ENCODE data around the gene AGAP5. TPM values are rescaled to one million over a fixed set of nuclear protein-coding genes. Genes with fewer than 3 reads are reported as not detected.

Gene AGAP5
- total RNA-seq, 1 donor from 2014 or later, result 1.1 TPM

DNA sequence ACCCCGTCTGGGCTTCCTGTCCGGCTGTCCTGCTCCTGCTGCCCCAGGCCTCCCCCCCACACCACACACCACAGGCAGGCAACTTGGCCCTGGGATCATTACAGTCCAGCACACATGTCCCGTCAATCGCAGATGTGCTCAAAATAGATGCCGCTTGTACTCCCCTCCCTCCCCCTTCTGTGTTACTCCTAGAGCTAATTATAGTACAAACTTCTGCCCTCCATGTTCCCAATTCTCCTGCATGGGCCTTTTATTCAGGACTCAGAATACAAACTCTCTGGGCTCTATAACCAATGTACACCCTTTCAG, 42.0 kb downstream of the AGAP5 start, which contains the start of gene SYNPO2L:
TSS of gene SYNPO2L (minus strand) at position 40 of the 309 bp plus-strand sequence. CDS start 107 bp downstream, outside the sequence.
- DNase-seq (ENCODE audit: low read depth, low spot score), result no peak

DNA sequence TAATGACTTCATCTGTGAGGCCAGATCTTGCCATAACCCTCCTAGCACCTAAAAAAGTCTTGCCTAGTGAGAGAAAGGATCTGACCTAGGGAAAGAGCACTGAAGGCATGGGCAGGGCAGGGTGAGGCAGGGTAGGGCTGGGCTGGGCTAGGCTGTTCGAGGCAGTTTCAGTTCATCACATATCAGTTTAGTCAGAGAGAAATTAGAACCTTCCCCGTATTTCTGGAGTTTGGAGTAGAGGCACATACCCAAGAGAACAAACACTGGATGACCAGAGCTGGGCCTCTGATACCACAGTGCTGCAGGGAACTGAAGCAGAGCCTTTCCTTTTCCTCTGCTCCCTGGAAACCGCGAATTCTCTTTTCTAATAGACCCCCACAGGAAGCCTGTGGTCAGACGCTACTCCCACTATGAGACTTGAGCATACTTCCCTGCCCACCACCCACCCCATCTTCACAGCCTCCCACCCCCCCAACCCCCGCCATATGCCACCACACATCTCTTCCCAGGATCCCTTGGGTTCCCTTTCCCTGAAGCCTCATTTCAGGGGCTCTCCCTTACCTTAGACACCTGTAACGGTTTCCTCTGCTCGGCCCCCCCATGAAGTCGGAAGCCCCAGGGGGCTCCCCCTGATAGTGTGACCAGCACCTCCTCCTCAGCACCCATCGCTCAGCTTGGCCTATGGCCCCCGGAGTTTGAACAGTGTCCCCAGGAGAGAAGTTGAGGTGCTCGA, 42.5 kb downstream of the AGAP5 start:
- no peak for DNase-seq (ENCODE audit: low read depth, low spot score)

DNA sequence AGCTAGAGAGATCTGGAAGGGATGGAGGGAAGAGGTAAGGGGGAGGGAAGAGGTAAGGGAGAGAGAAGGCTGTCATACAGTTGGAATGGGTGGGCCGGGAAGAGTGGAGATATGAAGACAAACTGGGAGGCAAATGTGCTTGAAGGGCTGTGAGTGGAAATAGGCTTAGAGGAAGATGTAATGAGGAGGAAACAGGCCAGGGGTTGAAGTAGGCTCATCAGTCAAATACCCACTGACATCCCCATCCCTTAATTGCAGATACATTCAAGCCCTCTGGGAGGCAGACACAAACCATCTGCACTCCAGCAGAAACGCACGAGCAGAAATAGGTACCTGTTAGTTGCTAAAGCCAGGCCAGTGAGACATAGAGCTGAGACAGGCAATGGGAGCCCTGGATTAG, 44.2 kb downstream of the AGAP5 start:
- no peak for DNase-seq (ENCODE audit: low read depth, low spot score)

DNA sequence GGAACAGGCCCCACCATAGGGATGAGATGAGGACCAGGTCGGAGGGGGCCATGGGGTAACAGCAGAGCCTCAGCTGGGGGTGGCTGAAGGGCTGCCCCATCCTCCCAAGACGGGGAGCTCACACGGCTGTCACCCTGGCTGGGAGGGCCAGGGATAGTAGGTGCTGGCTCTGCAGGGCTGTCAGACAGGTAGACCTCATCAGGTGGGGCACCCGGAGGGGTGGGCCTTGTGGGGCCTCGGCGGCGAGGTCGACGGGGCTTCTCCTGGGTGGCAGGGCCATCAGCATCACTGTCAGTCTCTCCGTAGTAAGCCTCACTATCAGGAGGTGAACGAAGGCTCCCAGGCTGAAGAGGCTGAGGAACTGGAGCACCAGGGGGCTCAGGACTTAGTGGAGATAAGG, 44.7 kb downstream of the AGAP5 start:
- DNase-seq (ENCODE audit: low read depth, low spot score), result no peak

DNA sequence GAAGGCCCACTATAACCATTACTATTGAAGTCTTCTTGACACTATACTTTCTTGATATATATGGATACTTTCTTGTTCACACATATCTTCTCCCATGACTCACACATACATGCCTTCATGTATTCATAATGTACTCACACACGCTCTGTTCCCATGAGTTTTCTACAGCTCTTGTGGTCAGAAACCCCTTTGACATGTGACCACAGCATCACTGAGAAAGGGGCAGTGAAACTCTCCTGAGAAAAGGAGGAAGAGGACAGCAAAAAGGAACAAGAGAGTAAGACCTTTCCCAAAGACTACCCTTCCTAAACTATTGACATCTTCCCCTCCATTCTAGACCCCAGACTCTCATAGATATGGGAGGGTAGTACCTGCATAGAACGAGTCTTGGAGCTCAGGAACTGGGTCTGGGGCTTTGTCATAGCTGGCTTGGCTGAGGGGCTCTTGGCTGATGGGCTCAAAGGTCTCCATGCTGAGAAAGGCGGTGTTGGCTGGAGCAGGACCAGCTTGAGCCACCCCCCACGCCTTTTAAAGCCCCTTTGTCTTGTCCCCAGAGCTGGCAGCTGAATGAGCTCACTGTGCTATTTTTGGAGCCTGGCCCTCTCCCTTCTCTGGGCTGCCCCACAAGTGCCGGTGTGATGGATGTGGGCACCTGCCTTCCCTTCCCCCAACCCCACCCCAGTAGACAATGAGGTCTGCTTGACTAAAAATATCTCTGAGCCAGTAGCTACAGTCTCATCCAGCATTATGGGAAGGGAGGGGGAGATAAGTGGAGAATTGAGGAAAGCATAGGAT, 47.2 kb downstream of the AGAP5 start:
- no peak for DNase-seq (ENCODE audit: low read depth, low spot score)

DNA sequence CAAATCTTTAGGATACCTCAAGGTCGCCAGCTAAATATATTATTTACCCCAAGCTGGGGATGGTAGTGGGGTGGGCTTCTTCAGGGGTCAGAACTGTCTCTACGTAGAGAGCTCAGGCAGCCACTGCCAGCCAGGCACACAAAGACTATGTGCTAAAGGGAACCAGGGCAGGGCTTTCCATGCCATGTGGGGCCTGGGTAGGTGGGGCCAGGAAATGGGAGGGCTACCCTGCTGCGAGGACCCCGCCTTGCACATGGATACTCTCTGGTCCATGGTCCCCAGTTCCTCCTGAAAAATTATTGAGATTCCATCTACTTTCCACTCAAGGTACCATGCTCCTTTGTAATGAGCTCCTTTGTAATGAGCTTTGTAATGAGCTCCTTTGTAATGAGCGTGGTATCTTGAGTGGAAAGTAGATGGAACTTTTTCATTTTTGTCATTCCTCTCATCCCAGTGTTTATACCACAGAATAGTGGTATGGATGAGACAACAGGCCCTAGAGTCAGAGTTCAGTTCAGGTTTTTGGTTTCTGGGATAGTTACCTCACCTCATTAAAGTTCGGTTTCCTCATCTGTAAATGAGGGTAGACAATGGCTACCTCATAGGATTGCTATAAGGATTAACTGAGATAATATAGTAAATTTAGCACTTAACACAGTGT, 47.9 kb downstream of the AGAP5 start:
- DNase-seq (ENCODE audit: low read depth, low spot score), result no peak

DNA sequence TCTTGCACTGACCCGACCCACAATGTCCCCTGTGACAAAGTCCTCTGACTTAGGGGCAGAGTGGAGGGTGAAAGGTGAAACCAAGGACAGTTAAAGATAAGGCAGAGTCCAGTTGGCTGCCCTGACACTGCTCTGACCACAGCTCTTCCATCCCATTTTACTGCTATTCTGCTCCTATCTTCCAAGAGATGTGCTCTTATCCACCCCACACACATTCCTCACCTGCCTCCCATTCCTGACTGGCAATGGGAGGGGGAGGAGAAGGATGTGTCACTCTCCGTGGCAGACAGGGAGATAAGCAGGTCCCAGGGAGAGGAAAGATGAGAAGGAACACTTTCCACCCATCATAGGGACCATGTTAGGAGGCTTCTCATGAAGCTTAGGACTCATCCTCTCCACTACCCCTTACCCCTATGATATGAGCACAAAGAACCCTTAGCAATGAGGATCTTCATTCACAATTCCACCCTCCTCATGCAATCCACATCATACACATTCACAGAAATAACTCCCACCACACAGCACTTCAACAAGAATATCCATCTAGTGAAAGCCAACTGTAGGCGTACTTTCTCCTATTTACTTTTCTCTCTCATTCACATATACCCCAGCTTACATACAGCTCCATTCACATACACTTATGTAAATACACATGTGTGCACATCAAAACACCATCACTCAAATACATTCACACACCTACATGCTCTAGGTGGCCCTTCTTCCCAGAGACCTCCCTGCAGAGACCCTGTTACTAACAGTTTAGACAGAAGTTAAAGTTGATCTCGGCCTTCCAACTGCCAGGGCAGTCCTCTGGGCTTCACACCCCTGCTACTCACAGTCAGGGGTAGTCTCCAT, 48.7 kb downstream of the AGAP5 start:
- DNase-seq (ENCODE audit: low read depth, low spot score), result no peak

DNA sequence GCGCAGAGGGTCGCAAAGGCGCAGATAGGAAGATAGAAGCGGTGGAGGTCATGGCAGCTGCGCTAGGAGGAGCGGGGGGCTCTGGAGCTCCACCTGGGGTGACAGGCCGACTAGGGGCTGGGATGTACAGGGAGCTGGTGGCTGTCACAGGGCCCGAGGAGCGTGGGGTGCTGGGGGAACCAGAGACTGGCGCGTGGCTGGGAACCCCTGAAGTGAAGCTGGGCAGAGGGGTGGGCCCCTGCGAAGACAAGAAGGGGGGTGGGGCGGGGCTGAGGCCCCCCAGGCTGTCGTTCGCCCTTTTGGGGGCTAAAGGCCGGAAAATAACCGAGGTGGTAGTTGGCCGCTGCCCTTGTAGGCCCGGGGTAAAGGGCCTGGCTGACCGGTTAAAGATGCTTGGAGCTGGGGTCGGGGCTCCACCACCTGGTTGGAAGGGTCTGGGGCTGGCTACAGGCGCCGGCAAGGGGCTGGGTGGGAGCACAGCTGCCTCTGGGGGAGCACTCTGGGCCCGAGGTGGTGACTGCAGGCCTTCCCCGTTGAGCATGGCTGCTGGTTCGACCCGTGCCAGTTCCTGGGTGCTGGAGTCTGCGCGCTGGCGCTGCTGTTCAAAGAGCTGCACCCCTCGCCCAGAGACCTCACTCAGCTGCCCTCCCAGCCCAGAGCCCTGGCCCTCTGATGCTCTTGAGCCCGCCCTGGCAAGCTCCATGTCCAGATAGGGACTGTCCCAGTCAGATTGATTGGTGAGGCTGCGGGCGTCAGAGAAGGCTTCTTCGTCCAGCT, 49.8 kb downstream of the AGAP5 start:
- no peak for DNase-seq (ENCODE audit: low read depth, low spot score)

DNA sequence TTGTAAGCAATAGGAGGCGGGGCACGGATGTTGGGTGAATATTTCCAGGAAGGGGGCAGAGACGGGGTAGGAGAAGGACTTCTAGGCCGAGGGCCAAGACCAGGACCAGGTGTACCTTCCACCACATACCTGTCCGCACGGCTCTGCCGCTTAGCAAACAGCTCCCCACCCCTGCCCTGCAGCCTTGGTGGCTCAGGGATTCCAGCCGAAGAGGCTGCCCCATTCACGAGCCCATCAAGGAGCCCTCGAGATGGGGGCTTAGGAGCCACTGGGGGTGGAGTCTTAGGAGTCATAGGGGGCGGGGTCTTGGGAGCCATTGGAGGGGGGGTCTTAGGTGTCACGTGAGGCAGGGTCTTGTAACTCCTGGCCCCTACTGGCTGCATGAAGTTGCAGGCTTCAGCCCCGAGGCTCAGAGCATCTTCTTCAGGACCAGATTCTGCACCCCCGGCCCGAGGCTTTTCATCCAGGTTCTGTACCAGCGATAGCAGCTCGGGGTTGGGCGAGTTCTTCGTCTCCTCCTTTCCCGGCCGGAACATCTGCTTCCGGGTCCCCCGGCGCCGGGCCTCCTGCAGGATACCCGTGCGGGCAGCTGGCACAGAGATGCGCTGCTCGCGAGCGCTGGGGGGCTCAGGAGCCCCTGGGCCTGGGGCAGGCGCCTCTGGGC, 50.6 kb downstream of the AGAP5 start:
- DNase-seq (ENCODE audit: low read depth, low spot score), result no peak

DNA sequence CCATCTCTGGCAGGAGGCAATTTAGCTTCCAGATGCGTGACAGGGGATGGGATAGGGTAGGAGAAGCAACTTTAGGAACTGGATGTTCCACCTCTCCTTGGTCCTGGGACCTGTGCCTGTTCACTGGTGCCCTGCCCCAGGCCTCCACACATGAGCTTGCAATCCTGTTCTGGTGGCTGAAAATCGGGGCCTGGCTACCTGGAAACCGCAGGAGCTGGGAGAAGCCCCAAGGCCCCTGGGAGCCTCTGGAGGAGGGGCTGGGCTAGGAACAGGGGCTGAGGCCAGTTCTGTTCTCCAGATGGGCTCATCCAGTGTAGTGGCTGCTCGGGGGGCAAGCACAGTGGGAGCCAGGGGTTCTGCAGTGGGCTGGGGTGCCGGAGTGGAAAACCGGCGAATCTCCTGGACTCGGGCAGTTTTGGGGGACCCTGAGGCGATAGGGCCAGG, 51.3 kb downstream of the AGAP5 start:
- DNase-seq (ENCODE audit: low read depth, low spot score), result no peak

DNA sequence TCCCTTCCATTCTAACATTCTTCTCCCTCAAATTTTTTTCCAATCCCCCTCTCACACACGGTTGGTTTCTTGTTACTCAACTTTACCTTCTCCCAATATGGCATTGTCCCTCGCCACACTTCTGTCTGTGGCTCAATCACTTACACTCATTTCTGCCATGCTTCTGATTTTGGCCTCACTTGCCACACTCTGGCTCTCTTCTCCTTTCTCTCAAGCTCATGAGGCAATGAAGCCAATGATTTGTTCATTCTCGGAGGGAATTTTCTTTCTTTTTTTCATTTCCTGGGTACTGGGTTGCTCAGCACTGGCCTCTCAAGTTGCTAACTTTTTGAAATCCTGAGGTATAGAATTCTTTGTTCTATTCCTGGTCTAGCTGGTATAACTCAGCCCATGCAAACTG, 52.7 kb downstream of the AGAP5 start:
- DNase-seq (ENCODE audit: low read depth, low spot score), result no peak

DNA sequence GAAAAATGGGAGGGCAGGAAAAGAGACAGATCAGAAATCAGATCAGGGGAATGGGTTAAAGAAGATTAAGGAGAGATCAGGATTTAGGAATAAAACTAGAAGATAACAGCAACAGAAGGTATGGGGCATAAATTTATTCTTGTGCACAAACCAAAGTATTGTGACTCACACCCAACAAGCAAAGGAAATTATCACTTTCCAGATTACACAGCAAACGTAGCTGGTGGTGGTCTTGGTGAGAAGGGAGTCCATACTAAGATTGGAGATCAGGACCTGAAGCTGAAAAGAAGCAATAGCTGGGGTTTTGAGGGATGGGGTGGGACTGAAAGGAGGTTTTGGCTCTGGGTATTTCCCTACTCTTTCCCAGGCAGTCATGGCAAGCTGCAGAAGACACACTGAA, 53.1 kb downstream of the AGAP5 start:
- no peak for DNase-seq (ENCODE audit: low read depth, low spot score)

DNA sequence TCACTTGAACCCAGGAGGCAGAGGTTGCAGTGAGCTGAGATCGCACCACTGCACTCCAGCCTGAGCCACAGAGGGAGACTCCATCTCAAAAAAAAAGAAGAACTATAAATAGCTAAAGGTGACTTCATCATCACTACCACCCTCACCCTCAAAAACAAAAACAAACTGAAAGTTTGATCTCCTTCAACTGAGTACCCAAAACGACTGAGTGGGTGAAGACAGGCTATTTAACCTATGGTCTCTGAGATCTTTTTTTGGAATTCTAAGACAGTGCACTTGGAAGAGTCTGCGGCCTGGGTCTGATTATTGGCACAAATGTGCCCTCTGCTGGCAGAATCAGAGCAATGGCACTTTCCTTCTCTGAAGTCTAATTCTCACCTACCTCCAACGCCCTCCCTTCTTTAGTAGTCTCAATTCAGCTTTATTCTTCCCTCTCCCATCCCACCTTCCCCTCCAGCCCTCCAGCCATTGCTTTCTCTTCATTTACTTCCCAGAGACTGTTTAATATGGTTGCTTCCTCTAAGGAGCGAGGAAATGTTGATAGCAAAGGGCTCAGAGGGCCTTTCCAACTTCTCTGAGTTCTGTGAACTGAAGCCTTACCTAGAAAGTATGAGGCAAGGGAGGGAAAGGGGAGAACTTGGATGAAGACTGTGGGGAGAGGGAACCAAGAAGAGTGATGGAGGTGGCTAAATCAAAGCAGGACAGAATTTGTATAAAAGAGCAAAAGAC, 53.7 kb downstream of the AGAP5 start:
- no peak for DNase-seq (ENCODE audit: low read depth, low spot score)

DNA sequence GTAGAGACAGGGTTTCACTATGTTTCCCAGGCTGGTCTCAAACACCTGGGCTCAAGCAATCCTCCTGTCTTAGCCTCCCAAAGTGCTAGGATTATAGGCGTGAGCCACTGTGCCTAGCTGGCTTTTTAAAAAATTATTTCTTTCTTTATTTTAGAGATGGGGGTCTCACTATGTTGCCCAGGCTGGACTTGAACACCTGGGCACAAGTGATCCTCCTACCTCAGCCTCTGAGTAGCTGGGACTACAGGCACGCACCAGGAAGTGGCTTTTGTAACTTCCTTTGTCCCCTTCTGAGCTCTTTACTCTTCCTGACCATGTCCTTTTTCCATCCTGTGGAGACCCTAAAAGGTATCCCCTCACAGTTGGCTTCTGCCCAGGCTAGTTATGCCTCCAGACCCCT, 54.5 kb downstream of the AGAP5 start:
- DNase-seq (ENCODE audit: low read depth, low spot score), result no peak

DNA sequence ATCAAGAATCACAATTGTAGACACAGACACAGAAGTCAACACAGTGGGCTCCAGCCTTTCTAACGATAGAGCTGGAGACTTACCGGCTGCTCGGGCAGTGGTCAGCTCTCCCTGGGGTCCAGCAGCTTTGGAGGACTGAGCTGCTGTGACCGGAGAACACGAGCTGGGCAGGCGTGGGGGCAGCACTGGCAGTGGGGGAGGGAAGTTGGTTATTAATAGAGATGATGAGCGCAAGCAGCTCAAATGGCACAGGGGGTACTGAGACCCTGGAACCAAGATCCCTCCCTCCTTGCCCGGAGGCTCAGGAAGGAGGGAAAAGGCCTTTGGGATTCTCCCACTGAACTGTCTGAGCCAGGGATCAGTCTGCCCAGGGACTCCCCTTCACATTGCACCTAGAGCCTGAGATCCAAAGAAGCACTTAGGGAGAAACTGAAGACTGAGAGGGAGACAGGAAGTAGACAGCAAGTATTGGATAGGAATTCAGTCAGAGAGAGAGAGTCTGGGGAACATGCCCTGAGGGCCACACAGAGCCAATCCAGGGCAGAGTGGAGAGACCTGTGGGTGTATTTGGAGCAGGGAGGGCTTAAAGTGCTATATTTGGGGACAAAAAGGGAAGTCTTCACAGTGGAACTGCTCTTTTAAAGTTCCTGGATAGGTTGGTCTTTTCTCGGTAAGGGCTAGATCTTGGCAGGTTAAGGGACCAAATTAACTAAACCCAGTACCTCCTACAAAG, 56.4 kb downstream of the AGAP5 start, which contains the start of gene MYOZ1:
TSS of gene MYOZ1 (minus strand) at position 147 of the 733 bp plus-strand sequence. CDS start 1,457 bp downstream, outside the sequence.
- no peak for DNase-seq (ENCODE audit: low read depth, low spot score)

DNA sequence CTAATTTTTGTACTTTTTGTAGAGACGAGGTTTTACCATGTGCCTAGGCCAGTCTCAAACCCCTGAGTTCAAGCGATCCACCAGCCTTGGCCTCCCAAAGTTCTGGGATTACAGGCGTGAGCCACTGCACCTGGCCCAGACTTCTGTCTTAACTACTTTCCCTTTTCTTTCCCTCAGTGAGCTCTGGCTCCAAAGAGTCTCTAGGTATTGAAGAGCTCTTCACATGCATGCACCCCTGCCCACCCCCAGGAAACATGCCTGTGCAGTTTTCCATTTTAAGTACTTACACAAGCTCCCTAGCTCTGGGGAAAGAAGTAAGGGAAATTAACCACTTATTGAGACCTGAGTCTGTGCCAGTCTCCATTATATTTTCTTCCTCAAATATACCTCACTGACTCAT, 58.6 kb downstream of the AGAP5 start:
- DNase-seq (ENCODE audit: low read depth, low spot score), result no peak

DNA sequence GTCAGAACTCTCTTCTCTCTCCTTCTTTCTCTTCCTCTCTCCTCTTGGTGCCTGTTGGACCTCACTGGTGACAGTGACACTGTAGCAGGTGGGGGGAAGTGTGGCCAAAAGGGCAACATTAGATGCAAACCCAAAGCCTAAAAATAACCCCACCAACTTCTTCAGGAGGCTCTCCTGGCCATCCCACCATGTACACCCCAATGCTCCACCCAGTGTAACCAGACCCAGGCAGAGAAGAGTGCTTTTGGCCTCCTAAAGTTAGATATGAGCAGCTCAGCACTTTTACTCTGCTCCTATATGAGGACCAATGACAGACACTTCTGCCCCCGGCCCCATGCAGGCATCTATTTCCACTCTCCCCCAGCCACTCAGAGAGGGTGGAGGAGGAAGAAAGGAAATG, 62.1 kb downstream of the AGAP5 start:
- no peak for DNase-seq (ENCODE audit: low read depth, low spot score)

DNA sequence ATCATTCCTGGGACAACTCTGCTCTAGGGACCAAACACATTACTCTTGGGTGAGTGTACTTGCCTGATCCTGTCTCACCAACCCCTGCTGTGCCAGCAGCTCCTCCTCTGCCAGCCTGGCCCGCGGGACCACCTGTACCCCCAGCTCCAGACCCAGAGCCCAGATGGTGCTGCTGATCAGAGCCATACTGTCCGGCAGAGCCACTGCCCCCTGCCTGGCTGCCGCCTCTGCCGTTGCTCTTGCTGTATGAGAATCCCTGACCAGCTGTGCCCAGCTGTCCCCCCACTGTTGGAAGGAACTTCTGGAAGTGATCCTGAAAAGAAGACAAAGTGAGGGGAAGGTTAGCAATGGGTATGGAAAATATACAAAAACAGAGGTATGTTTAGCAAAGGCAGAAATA, 63.5 kb downstream of the AGAP5 start:
- DNase-seq (ENCODE audit: low read depth, low spot score), result no peak

DNA sequence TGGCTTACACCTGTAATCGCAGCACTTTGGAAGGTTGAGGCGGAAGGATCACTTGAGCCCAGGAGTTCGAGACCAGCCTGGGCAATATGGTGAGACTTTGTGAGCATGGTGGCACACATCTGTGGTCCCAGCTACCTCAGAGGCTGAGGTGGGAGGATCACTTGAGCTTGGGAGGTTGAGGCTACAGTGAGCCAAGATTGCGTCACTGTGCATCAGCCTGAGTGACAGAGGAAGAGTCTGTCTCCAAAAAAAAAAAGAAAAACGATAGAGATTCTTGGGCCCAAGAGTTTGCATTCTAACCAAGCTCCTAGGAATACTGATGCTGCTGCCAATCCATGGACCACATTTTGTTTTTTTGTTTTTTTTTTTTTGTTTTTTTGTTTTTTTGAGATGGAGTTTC, 68.7 kb downstream of the AGAP5 start:
- DNase-seq (ENCODE audit: low read depth, low spot score), result no peak

Measured in pulmonary artery endothelial cell (primary cell).